Measurements from ENCODE around the gene PXT1. TPM values are rescaled to one million over a fixed set of nuclear protein-coding genes. Genes with fewer than 3 reads are reported as not detected.

The PXT1 gene
- total RNA-seq, 1 donor from 2014 or later = not detected

DNA sequence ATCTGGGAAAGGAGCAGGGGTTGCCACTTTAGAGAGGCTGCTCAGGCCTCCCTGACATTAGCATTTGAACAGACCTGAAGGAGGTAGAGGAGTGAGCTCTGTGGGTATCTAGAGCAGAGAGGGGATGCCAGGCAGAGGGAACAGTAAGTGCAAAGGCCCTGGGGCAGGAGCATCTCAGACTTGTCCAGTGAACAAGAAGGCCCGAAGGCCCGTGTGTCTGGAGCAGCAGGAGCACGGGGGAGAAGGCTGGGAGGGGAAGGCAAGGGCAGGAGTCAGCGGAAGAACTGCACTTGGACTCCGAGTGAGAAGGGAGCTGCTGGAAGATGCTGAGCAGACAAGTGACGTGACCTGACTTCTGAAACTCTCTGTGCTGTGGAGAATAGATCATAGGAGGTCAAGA lies 70.6 kb downstream of the PXT1 start:
- ATAC-seq (no peak), DNase-seq (no peak)

DNA sequence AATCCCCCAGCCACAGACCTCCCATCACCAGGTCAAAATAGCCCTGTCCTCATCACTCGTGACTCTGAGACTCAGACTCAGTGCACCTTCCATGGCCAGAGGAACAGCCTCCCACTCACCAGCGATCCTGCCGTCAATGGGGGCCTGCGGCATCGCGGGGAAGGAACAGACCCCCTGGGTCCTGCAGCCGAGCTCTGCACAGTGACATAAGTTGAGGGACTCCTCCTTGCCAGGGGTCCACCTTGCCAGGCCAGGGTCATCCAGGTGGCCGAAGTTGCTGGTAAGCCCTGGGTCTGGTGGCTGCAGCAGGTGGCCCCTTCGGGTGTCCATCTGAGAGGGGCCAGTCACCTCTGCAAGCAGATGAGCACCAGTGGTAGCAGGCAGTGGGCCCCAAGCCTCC lies 71.4 kb downstream of the PXT1 start:
- TF ChIP-seq, protein P1, sequence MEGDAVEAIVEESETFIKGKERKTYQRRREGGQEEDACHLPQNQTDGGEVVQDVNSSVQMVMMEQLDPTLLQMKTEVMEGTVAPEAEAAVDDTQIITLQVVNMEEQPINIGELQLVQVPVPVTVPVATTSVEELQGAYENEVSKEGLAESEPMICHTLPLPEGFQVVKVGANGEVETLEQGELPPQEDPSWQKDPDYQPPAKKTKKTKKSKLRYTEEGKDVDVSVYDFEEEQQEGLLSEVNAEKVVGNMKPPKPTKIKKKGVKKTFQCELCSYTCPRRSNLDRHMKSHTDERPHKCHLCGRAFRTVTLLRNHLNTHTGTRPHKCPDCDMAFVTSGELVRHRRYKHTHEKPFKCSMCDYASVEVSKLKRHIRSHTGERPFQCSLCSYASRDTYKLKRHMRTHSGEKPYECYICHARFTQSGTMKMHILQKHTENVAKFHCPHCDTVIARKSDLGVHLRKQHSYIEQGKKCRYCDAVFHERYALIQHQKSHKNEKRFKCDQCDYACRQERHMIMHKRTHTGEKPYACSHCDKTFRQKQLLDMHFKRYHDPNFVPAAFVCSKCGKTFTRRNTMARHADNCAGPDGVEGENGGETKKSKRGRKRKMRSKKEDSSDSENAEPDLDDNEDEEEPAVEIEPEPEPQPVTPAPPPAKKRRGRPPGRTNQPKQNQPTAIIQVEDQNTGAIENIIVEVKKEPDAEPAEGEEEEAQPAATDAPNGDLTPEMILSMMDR (IDR thresholded peaks at IDR 0.05) = no peak
- no peak overlapping the region for H3K27ac ChIP-seq
- no peak overlapping the region for H3K4me3 ChIP-seq
- no peaks in the 10 kb centered on the region for H3K9me3 ChIP-seq
- ATAC-seq = no peak
- H3K27me3 ChIP-seq = no peaks in the 10 kb centered on the region
- no peak for DNase-seq
- H3K4me1 ChIP-seq = peaks cover 3% of the 10 kb centered on the region
- no peaks in the 10 kb centered on the region for H3K36me3 ChIP-seq
- intact Hi-C loops (cut with DNase I) = no loop called here

More for the DNA sequence above, 70.6 kb downstream of the PXT1 start:
- H3K27ac ChIP-seq = no peak overlapping the region
- no peaks in the 10 kb centered on the region for H3K27me3 ChIP-seq
- no peak overlapping the region for H3K4me3 ChIP-seq
- no peaks in the 10 kb centered on the region for H3K36me3 ChIP-seq
- H3K9me3 ChIP-seq = no peaks in the 10 kb centered on the region
- intact Hi-C loops (cut with DNase I) = no loop called here
- H3K4me1 ChIP-seq = peaks cover 3% of the 10 kb centered on the region
- TF ChIP-seq, protein P1 (IDR thresholded peaks at IDR 0.05) = no peak

DNA sequence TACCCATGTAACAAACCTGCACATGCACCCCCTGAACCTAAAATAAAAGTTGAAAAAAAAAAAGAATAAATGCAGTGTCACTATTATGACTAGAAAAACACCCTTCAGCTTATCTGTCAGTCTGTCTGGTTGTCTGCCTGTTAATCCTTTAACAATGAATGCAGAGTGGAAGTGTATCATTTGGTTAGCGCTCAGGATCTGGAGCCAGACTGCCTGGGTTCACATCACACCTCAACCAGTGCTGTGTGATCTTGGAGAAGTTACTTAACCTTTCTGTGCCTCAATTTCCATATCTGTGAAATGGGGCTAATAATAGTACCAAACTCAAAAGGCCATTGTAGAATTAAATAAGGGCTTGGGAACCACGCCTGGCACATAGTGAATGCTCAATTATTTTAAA lies 72.0 kb downstream of the PXT1 start:
- Histone ChIP-seq H3K27me3 (no peaks in the 10 kb centered on the region), H3K4me3 (no peak overlapping the region), H3K36me3 (no peaks in the 10 kb centered on the region), H3K4me1 (peaks cover 3% of the 10 kb centered on the region), H3K9me3 (no peaks in the 10 kb centered on the region), H3K27ac (no peak overlapping the region)
- no peak for ATAC-seq
- DNase-seq = no peak
- TF ChIP-seq, protein P1 (IDR thresholded peaks at IDR 0.05) = no peak
- intact Hi-C loops (cut with DNase I) = no loop called here

DNA sequence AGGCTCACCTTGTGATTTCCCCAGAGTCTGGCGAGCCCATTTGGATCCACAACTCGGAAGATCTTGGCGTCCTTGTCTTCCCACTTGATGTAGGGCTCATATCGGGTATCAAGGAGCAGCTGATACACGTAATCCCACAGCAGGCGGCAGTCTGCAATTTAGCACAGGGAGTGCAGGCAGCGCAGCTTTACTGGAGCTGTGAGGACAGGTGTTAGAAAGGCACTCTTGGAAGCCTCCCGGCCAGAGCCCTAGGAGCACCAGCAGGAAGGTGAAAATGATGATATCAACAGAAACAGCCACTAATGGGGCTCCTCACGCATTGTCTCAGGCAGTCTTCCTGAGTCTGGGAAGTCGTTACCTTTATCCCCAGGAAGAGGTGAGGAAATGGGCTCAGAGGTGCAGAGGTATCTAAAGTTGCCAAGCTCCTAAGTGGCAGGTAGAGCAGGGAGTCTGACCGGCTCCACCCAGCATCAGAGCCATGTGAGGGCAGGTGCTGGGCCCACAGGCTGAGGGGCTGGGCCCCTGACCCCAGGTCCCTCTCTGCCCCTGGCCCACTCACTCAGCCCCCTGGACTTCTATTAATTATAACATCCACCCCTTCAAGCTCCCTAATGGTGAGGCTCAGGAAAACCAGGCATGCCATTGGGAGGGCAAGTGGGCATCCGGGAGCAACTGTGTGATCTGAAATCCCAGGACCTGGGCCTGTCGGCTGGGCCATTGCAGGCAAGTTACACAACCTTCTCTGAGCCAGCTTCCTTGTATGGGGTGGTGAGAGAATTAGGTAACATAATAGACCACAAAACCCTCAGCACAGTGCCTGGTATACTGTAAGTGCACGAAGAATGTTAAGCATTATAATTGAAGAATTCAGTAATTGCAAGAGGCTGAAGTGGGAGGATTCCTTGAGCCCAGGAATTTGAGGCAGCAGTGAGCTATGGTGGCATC lies 73.5 kb downstream of the PXT1 start:
- TF ChIP-seq, protein P1 (IDR thresholded peaks at IDR 0.05) = no peak
- H3K27ac ChIP-seq = peak overlapping the region; percentile 66
- intact Hi-C loops (cut with DNase I) = no loop called here

DNA sequence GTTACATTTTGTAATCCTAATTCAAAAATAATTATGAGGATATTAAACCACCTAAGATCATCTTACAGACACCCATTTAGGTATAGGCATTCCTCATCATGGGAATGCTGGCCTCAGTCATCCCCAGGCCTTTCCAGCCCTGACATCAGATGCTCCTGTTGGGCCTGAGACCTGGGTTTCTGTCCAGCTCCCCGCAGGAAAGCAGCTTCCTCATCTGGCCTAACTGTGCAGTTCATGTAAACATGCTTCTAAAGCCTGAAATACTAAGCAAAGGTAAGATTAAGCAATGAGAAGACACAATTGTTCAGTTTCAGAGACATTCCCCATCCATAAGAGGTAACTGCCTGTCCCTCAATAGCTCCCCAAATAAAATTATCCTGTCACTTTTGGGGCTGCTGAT lies 74.2 kb downstream of the PXT1 start:
- no peak for DNase-seq
- H3K9me3 ChIP-seq = no peaks in the 10 kb centered on the region
- intact Hi-C loops (cut with DNase I) = no loop called here
- no peaks in the 10 kb centered on the region for H3K36me3 ChIP-seq
- no peak overlapping the region for H3K4me3 ChIP-seq
- no peaks in the 10 kb centered on the region for H3K27me3 ChIP-seq
- no peak for ATAC-seq
- H3K4me1 ChIP-seq = peaks cover 3% of the 10 kb centered on the region
- TF ChIP-seq, protein P1 (IDR thresholded peaks at IDR 0.05) = no peak
- H3K27ac ChIP-seq = no peak overlapping the region

More for the DNA sequence above, 73.5 kb downstream of the PXT1 start:
- Histone ChIP-seq H3K4me3 (no peak overlapping the region), H3K4me1 (peaks cover 3% of the 10 kb centered on the region), H3K9me3 (no peaks in the 10 kb centered on the region), H3K36me3 (no peaks in the 10 kb centered on the region), H3K27me3 (no peaks in the 10 kb centered on the region)
- ATAC-seq (peak; percentile 91), DNase-seq (no peak)

Data from upper lobe of right lung (tissue), 1 donor.